ENCODE measurements around the gene STAMBP. TPM values are rescaled to one million over a fixed set of nuclear protein-coding genes. Genes with fewer than 3 reads are reported as not detected.
"Not testable (repeated sequence)": the region's sequence is repeated elsewhere in the genome, so short reads cannot be mapped to it uniquely, and the experiment has no call there.

Gene STAMBP
- total RNA-seq, 3 donors from 2014 or later = 29.5 to 37.2 (median 30.3) TPM

GRCh38 chr2:73899801-73900336 is 71.1 kb downstream of the STAMBP start:
- Mint-ChIP-seq H3K4me3 (no peak overlapping the region), H3K4me1 (ENCODE audit: low read depth) (peaks cover 10% of the 10 kb centered on the region), H3K36me3 (ENCODE audit: insufficient read depth) (no peaks in the 10 kb centered on the region), H3K27me3 (ENCODE audit: low read depth) (peaks cover 3% of the 10 kb centered on the region), H3K9me3 (no peaks in the 10 kb centered on the region)
- ATAC-seq (no peak), DNase-seq (no peak)

GRCh38 chr2:73901143-73901542 is 72.4 kb downstream of the STAMBP start:
- Mint-ChIP-seq H3K27me3 (ENCODE audit: low read depth) (peaks cover 3% of the 10 kb centered on the region), H3K4me1 (ENCODE audit: low read depth) (peaks cover 10% of the 10 kb centered on the region), H3K9me3 (no peaks in the 10 kb centered on the region), H3K36me3 (ENCODE audit: insufficient read depth) (no peaks in the 10 kb centered on the region), H3K4me3 (no peak overlapping the region)
- ATAC-seq = no peak
- no peak for DNase-seq

GRCh38 chr2:73902284-73902683 is 73.5 kb downstream of the STAMBP start:
- Mint-ChIP-seq H3K9me3 (no peaks in the 10 kb centered on the region), H3K27me3 (ENCODE audit: low read depth) (peaks cover 3% of the 10 kb centered on the region), H3K36me3 (ENCODE audit: insufficient read depth) (no peaks in the 10 kb centered on the region), H3K4me1 (ENCODE audit: low read depth) (no peaks in the 10 kb centered on the region), H3K4me3 (no peak overlapping the region)
- DNase-seq (no peak), ATAC-seq (no peak)

- ATAC-seq = no peak
- Mint-ChIP-seq H3K27me3 (ENCODE audit: low read depth) (peaks cover 3% of the 10 kb centered on the region), H3K9me3 (no peaks in the 10 kb centered on the region)
Measured at GRCh38 chr2:73903313-73903712, 74.6 kb downstream of the STAMBP start.

GRCh38 chr2:73903949-73904613 is 75.3 kb downstream of the STAMBP start:
- DNase-seq; H3K36me3 Mint-ChIP-seq (ENCODE audit: insufficient read depth); H3K9me3 Mint-ChIP-seq; H3K4me1 Mint-ChIP-seq (ENCODE audit: low read depth); H3K4me3 Mint-ChIP-seq; H3K27me3 Mint-ChIP-seq (ENCODE audit: low read depth); ATAC-seq: not testable (repeated sequence)

More at GRCh38 chr2:73903313-73903712, 74.6 kb downstream of the STAMBP start:
- Mint-ChIP-seq H3K4me1 (ENCODE audit: low read depth) (peaks cover 5% of the 10 kb centered on the region), H3K4me3 (no peak overlapping the region), H3K36me3 (ENCODE audit: insufficient read depth) (no peaks in the 10 kb centered on the region)
- DNase-seq = no peak

GRCh38 chr2:73904952-73905351 is 76.2 kb downstream of the STAMBP start:
- Mint-ChIP-seq H3K4me1 (ENCODE audit: low read depth) (peaks cover 5% of the 10 kb centered on the region), H3K36me3 (ENCODE audit: insufficient read depth) (no peaks in the 10 kb centered on the region), H3K27me3 (ENCODE audit: low read depth) (peaks cover 3% of the 10 kb centered on the region), H3K4me3 (no peak overlapping the region), H3K9me3 (no peaks in the 10 kb centered on the region)
- DNase-seq = no peak
- ATAC-seq = no peak

GRCh38 chr2:73906847-73907505 is 78.2 kb downstream of the STAMBP start:
- Mint-ChIP-seq H3K4me1 (ENCODE audit: low read depth) (peaks cover 5% of the 10 kb centered on the region), H3K27me3 (ENCODE audit: low read depth) (no peaks in the 10 kb centered on the region), H3K36me3 (ENCODE audit: insufficient read depth) (no peaks in the 10 kb centered on the region), H3K9me3 (no peaks in the 10 kb centered on the region), H3K4me3 (no peak overlapping the region)
- no peak for DNase-seq
- ATAC-seq = no peak

- H3K4me3 Mint-ChIP-seq = no peak overlapping the region
- DNase-seq (peak; percentile 52), ATAC-seq (peak; percentile 87 to 95)
- no peaks in the 10 kb centered on the region for H3K9me3 Mint-ChIP-seq
- no peaks in the 10 kb centered on the region for H3K36me3 Mint-ChIP-seq (ENCODE audit: insufficient read depth)
- no peaks in the 10 kb centered on the region for H3K27me3 Mint-ChIP-seq (ENCODE audit: low read depth)
- peaks cover 5% of the 10 kb centered on the region for H3K4me1 Mint-ChIP-seq (ENCODE audit: low read depth)
Measured at GRCh38 chr2:73907840-73908452, 79.2 kb downstream of the STAMBP start.

GRCh38 chr2:73908689-73909652 is 80.2 kb downstream of the STAMBP start:
- H3K4me1 Mint-ChIP-seq (ENCODE audit: low read depth) = peaks cover 5% of the 10 kb centered on the region
- no peak for ATAC-seq
- no peak for DNase-seq
- H3K4me3 Mint-ChIP-seq = no peak overlapping the region
- H3K36me3 Mint-ChIP-seq (ENCODE audit: insufficient read depth) = no peaks in the 10 kb centered on the region
- no peaks in the 10 kb centered on the region for H3K9me3 Mint-ChIP-seq
- H3K27me3 Mint-ChIP-seq (ENCODE audit: low read depth) = no peaks in the 10 kb centered on the region

- DNase-seq = no peak
- Mint-ChIP-seq H3K36me3 (ENCODE audit: insufficient read depth) (no peaks in the 10 kb centered on the region), H3K4me3 (no peak overlapping the region), H3K9me3 (no peaks in the 10 kb centered on the region), H3K4me1 (ENCODE audit: low read depth) (peaks cover 5% of the 10 kb centered on the region), H3K27me3 (ENCODE audit: low read depth) (no peaks in the 10 kb centered on the region)
- ATAC-seq = no peak
Measured at GRCh38 chr2:73910873-73911547, 82.2 kb downstream of the STAMBP start.

- ATAC-seq = no peak
- DNase-seq = no peak
- H3K36me3 Mint-ChIP-seq (ENCODE audit: insufficient read depth) = no peaks in the 10 kb centered on the region
- H3K27me3 Mint-ChIP-seq (ENCODE audit: low read depth) = no peaks in the 10 kb centered on the region
- no peak overlapping the region for H3K4me3 Mint-ChIP-seq
- peaks cover 5% of the 10 kb centered on the region for H3K4me1 Mint-ChIP-seq (ENCODE audit: low read depth)
- no peaks in the 10 kb centered on the region for H3K9me3 Mint-ChIP-seq
Measured at GRCh38 chr2:73911548-73912208, 82.9 kb downstream of the STAMBP start.

- Mint-ChIP-seq H3K4me1 (ENCODE audit: low read depth) (no peaks in the 10 kb centered on the region), H3K4me3 (no peak overlapping the region), H3K9me3 (no peaks in the 10 kb centered on the region), H3K27me3 (ENCODE audit: low read depth) (no peaks in the 10 kb centered on the region), H3K36me3 (ENCODE audit: insufficient read depth) (no peaks in the 10 kb centered on the region)
- no peak for ATAC-seq
- DNase-seq = no peak
Measured at GRCh38 chr2:73913414-73914054, 84.8 kb downstream of the STAMBP start.

GRCh38 chr2:73914667-73915066 is 85.9 kb downstream of the STAMBP start:
- Mint-ChIP-seq H3K27me3 (ENCODE audit: low read depth) (no peaks in the 10 kb centered on the region), H3K36me3 (ENCODE audit: insufficient read depth) (no peaks in the 10 kb centered on the region), H3K9me3 (no peaks in the 10 kb centered on the region), H3K4me1 (ENCODE audit: low read depth) (no peaks in the 10 kb centered on the region), H3K4me3 (no peak overlapping the region)
- DNase-seq = no peak
- ATAC-seq = no peak
